GM12891 (cell line): ENCODE results near the gene AKAP9.

Experiments used
- DNase-seq: peaks from one replicate; pipeline ENCODE4 v3.0.0; 2011; ENCODE audit warnings: low spot score; ENCODE audit not compliant: insufficient read length
- FAIRE-seq: peaks from 2 replicates; lab custom pipeline; 2011; peaks lifted over from hg19 to GRCh38; lab: Jason Lieb, UNC
- PAX5 ChIP-seq: IDR thresholded peaks from 2 replicates; pipeline ENCODE4 v1.6.1; 2011; ENCODE audit warnings: low read length, moderate library complexity, mild to moderate bottlenecking; ENCODE audit not compliant: insufficient read depth, severe bottlenecking
- POLR2A ChIP-seq: IDR thresholded peaks from 2 replicates; pipeline ENCODE4 v1.6.1; 2011; ENCODE audit warnings: low read depth, low read length, control low read depth
- POLR2AphosphoS5 ChIP-seq: IDR thresholded peaks from 2 replicates; pipeline ENCODE4 v1.6.1; 2011; ENCODE audit warnings: low read depth, low read length, control low read depth
- POU2F2 ChIP-seq: IDR thresholded peaks from 2 replicates; pipeline ENCODE4 v1.6.1; 2011; ENCODE audit warnings: low read depth, mild to moderate bottlenecking, control low read depth, low read length, moderate library complexity
- SPI1 ChIP-seq: IDR thresholded peaks from 2 replicates; pipeline ENCODE4 v1.6.1; 2011; ENCODE audit warnings: low read depth, low read length, control low read depth
- TAF1 ChIP-seq: IDR thresholded peaks from 2 replicates; pipeline ENCODE4 v1.6.1; 2011; ENCODE audit warnings: low read depth, low read length, control low read depth

Gene AKAP9

DNA sequence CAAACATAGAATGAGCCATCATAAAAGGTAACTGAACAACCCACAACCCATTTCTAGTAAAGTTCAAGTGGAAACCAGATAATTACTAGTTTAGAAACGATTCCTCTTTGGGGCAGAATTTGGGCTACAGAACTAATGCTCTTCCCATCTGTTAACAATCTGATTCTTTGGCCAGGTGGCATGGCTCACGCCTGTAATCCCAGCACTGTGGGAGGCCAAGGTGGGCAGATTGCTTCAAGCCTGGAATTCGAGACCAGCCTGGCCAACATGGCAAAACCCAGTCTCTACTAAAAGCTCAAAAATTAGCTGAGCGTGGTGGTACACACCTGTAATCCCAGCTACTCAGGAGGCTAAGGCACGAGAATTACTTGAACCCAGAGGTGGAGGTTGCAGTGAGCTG is 175.2 kb downstream of the AKAP9 start:
- TF ChIP-seq POLR2A (no peak), POU2F2 (no peak), TAF1 (no peak), SPI1 (no peak), PAX5 (no peak), POLR2AphosphoS5 (no peak)
- FAIRE-seq (no peak), DNase-seq (no peak)

DNA sequence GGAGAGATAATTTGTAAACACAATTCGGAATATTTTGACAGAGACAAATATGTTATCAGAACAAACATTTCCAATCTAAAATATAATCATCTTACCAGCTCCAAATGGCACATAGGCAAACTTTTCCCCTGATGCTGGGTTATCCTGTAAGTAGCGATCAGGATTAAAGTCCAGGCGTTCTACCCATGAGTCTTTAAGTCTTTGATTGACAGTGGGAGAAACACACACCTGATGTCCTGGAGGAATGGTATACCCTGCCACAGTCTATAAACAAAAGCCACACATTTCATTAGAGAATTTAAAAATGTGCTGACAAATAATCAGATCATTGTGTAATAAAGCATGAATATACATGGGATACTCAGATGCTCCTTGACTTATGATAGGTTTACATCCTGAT is 176.3 kb downstream of the AKAP9 start:
- FAIRE-seq (no peak), DNase-seq (no peak)
- no peak for TF ChIP-seq POU2F2
- TF ChIP-seq POLR2AphosphoS5, result no peak
- no peak for TF ChIP-seq TAF1
- TF ChIP-seq SPI1, result no peak
- no peak for TF ChIP-seq POLR2A
- TF ChIP-seq PAX5, result no peak

DNA sequence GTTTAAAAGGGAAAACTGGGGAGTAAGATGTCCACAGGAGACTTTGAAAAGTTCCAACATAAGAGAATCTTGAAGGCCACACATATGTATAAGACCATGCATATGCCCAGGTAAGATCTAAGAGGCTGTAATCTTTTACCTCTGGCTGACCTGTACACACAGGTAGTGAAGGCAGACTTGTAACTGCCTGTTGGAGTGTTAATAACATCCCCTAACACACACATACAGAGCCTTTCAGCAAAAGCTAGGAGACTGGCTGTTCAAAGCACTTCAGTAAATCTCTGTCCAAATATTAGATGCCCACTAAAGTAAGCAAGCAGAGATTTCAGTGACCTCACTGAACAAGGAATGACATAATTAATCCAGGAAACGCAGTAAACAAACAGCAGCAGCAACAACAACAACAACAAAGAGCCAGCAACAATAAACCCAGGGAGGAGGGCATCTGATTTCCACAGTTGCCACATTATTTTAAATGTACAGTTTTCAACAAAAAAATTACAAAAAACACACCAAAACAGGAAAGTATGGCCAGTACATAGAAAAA is 178.6 kb downstream of the AKAP9 start:
- DNase-seq (no peak), FAIRE-seq (no peak)
- TF ChIP-seq POU2F2, result no peak
- no peak for TF ChIP-seq TAF1
- TF ChIP-seq POLR2AphosphoS5, result no peak
- no peak for TF ChIP-seq SPI1
- no peak for TF ChIP-seq PAX5
- no peak for TF ChIP-seq POLR2A

DNA sequence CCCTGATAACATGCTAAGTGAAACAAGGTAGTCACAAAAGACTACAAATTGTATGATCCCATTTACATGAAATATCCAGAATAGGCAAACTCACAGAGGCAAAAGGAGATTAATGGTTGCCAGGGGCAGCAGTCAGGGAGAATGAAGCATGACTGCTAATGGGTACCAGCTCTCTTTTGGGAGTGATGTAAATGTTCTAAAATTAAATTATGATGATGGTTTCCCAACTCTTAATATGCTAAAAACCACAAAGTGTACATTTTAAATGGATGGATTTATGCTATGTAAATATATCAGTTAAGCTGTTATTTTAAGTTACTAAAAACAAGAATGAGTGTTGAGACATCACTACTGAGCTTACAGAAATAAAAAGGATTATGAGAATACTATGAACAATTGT is 181.0 kb downstream of the AKAP9 start:
- TF ChIP-seq PAX5 (no peak), SPI1 (no peak), POLR2AphosphoS5 (no peak), TAF1 (no peak), POU2F2 (no peak), POLR2A (no peak)
- DNase-seq (no peak), FAIRE-seq (no peak)

DNA sequence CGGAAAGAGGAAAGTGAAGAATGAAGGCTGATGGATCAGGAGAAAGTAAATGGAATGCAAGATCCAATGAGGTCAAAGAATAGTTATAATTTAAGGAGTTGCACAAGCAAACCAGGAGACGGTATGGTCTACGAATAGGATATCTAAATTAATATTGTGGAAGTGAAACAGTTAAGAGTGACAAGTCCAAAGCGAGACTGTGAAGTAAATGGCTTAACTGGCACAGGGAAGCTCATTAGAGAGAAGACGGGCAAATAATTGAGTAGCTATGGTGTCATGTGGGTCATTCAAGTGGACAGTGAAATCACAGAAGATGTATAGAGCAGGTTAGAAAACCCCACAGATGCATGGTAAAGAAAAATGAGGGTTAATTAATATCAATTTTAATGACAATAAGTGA is 190.4 kb downstream of the AKAP9 start:
- TF ChIP-seq POU2F2 (no peak), SPI1 (peak; percentile 61)
- FAIRE-seq, result peak; percentile 9
- no peak for DNase-seq

DNA sequence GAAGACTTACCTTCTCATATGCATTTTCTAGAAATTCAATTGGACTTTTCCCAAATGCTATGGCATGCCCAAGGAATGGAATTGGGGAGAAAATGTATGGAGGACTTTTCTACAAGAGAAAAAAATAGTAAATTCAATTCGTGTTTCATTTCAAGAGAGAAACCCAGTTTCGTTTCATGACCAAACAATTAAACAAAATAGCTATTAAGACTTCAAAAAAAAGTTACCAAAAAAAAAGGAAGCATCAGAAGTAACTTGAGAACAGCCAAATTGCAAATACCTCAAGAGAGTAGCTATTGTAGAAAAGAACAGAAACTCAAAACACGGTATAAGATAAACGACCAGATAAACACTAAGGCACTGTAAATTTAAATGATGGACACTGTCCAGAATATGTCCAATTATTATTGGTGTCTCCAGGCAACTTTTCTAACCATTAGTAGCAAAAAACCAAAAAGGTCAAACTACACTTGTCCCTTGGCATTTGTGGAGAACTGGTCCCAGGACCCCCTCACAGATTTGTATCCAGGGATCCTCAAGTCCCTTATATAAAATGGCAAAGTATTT is 191.2 kb downstream of the AKAP9 start:
- FAIRE-seq (no peak), DNase-seq (no peak)
- TF ChIP-seq PAX5 (no peak), SPI1 (no peak), POLR2A (no peak), POU2F2 (no peak), POLR2AphosphoS5 (no peak), TAF1 (no peak)

DNA sequence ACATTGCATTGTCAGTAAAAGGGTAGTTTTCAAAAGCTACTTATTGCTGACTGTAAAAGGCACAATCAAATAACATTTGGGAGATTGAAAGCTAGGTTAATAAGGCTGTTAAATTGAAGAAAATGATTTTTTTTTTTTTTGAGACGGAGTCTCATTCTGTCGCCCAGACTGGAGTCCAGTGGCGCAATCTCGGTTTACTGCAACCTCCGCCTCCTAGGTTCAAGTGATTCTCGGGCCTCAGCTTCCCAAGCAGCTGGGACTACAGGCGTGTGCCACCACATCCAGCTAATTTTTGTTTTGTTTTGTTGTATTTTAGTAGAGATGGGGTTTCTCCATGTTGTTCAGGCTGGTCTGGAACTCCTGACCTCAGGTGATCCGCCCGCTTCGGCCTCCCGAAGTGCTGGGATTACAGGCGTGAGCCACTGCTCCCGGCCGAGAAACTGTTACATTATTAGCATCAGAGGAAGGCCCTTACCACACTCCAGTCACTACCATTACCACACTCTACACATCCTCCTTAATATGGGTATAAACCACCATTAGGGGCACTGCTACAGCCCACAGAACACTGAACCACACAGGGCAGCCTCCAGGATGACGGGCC is 192.6 kb downstream of the AKAP9 start:
- FAIRE-seq (no peak), DNase-seq (no peak)
- TF ChIP-seq POLR2AphosphoS5 (no peak), PAX5 (no peak), SPI1 (no peak), TAF1 (no peak), POLR2A (no peak), POU2F2 (no peak)

DNA sequence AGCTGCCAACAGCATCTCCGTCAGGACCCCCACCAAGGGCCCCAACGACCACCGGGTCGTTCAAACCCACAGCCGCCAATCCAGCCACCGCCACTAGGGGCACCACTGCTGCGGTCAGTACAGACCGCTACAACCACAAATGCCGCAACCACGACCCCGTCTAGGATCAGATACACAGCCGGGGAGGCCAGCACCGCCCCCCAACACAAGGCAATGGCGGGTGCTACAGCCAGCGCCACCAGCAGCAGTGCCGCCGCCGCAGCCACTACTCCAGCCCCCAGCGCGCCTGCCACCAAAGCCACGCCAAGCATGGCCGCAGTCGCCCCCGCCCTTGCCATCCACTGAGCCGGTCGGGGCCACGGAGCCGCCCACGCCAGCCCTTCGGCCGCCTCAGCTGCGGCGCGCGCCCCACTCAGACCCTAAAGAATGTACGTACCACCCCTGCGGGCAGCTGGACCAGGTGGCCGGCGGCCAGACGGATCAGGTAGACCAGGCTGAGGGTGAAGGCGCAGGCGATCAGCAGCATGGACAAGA is 193.1 kb downstream of the AKAP9 start:
- DNase-seq, result peak; percentile 25
- FAIRE-seq, result peak; percentile 79
- TF ChIP-seq POLR2A (no peak), POU2F2 (peak; percentile 73; the same call in 1 of the 2 replicates), POLR2AphosphoS5 (no peak), TAF1 (0 out of 2 replicates have a peak, but pooled peaks have one; percentile 17)

DNA sequence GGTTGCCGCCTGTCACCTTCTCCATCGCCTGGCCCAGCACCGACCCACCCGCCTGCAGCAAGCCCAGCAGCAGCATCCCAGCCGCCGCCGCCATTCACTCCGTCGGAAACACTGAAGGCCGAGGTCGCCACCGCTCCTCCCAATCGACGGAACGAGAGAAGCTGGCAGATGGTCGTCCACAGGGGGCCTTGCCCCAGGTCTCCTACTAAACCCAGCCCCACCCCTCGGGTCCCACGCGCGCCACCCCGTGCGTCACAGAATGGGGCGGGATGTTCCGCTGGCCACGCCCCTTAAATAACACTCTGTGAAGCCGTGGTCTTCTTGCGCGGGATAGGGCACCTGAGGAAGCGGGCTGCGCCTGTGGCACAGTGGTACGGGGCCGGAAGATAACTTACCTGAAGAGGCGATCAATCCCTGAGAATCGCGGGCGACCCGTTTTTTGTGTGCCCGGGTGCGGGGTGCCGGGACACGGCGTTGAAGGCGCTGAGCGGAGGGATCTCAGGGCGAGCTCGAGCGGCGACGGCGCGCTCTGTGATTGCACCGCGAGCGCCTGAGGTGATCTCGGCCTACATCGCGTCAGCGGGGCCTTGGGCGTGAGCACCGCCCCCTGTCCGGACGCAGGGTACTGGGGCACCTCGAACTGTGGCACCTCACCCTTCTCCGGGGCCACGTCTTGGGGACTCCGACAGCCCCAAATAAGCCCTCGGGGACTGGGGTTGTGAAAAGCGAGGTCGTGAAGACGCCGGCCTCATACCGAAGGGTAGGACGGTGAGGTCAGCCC is 193.8 kb downstream of the AKAP9 start, which contains the start of gene CYP51A1:
Gene CYP51A1, minus strand, starts transcription at position 207 of the 781 bp plus-strand sequence. Its CDS starts 113 bp downstream, at position 94.
- TF ChIP-seq POLR2AphosphoS5 (peak; percentile 86), POLR2A (peak; percentile 88), TAF1 (no peak; the same call in 1 of the 2 replicates), SPI1 (no peak), POU2F2 (peak; percentile 31; the same call in 1 of the 2 replicates), PAX5 (no peak)
- DNase-seq (peak; percentile 77), FAIRE-seq (peak; percentile 94)
